ENCODE measurements around the gene SPRN. TPM values are rescaled to one million over a fixed set of nuclear protein-coding genes. Genes with fewer than 3 reads are reported as not detected.

SPRN gene
- total and polyA plus RNA-seq, 12 donors = 0.10 to 1.8 (median 0.60) TPM; not detected in 3

- WGBS, 4 donors = 87 to 93% (median 89%) methylated on average over 10 to 17 of the region's 17 CpGs
- H3K4me1 ChIP-seq (replicated peaks in 1 of 2) = no peaks in the 10 kb centered on the region
- no peaks in the 10 kb centered on the region for H3K9me3 ChIP-seq (replicated peaks in 1 of 3)
- no peaks in the 10 kb centered on the region for H3K27me3 ChIP-seq
- no peak overlapping the region for H3K4me3 ChIP-seq
- DNase-seq = no peak
- TF ChIP-seq CTCF (IDR thresholded peaks at IDR 0.05) = no peak
- TF ChIP-seq POLR2A (IDR thresholded peaks at IDR 0.05) = no peak
- no peaks in the 10 kb centered on the region for H3K36me3 ChIP-seq (replicated peaks in 1 of 2)
- intact Hi-C loops (cut with DNase I) = no loop called here
- H3K27ac ChIP-seq = no peak overlapping the region
Observed at GRCh38 chr10:133467286-133467911, 43.0 kb upstream of the SPRN start.

GRCh38 chr10:133466683-133467275 is 42.4 kb upstream of the SPRN start:
- TF ChIP-seq POLR2A (IDR thresholded peaks at IDR 0.05) (no peak), CTCF (IDR thresholded peaks at IDR 0.05) (no peak)
- no peaks in the 10 kb centered on the region for H3K27me3 ChIP-seq
- H3K27ac ChIP-seq = no peak overlapping the region
- DNase-seq = no peak
- no peaks in the 10 kb centered on the region for H3K36me3 ChIP-seq (replicated peaks in 1 of 2)
- WGBS, 4 donors = 81 to 98% (median 93%) methylated on average over 4 to 7 of the region's 7 CpGs
- H3K9me3 ChIP-seq (replicated peaks in 1 of 3) = no peaks in the 10 kb centered on the region
- intact Hi-C loops (cut with DNase I) = no loop called here
- no peaks in the 10 kb centered on the region for H3K4me1 ChIP-seq (replicated peaks in 1 of 2)
- no peak overlapping the region for H3K4me3 ChIP-seq

GRCh38 chr10:133465950-133466474 is 41.6 kb upstream of the SPRN start:
- Histone ChIP-seq H3K9me3 (replicated peaks in 1 of 3) (no peaks in the 10 kb centered on the region), H3K27me3 (no peaks in the 10 kb centered on the region), H3K27ac (no peak overlapping the region), H3K4me3 (no peak overlapping the region), H3K36me3 (replicated peaks in 1 of 2) (no peaks in the 10 kb centered on the region), H3K4me1 (replicated peaks in 1 of 2) (no peaks in the 10 kb centered on the region)
- TF ChIP-seq CTCF (IDR thresholded peaks at IDR 0.05) (no peak), POLR2A (IDR thresholded peaks at IDR 0.05) (no peak)
- intact Hi-C loops (cut with DNase I) = no loop called here
- DNase-seq = no peak
- WGBS, 4 donors = 91 to 94% (median 92%) methylated on average over 6 to 7 of the region's 7 CpGs

GRCh38 chr10:133465191-133465949 is 40.9 kb upstream of the SPRN start:
- Histone ChIP-seq H3K27ac (no peak overlapping the region), H3K9me3 (replicated peaks in 1 of 3) (no peaks in the 10 kb centered on the region), H3K36me3 (replicated peaks in 1 of 2) (no peaks in the 10 kb centered on the region), H3K4me3 (no peak overlapping the region), H3K27me3 (no peaks in the 10 kb centered on the region), H3K4me1 (replicated peaks in 1 of 2) (no peaks in the 10 kb centered on the region)
- TF ChIP-seq CTCF (IDR thresholded peaks at IDR 0.05) = no peak
- TF ChIP-seq POLR2A (IDR thresholded peaks at IDR 0.05) = no peak
- WGBS, 4 donors = 24 to 41% (median 33%) methylated on average over 17 to 55 of the region's 55 CpGs
- no peak for DNase-seq
- intact Hi-C loops (cut with DNase I) = no loop called here
